Gastrocnemius medialis (tissue), 4 donors: Measurements from ENCODE around the gene VAV1. TPM values are rescaled to one million over a fixed set of nuclear protein-coding genes. Genes with fewer than 3 reads are reported as not detected.

Experiments used
- ATAC-seq, 2 donors: fragments of 150-250 bp; one replicate each; pipeline ENCODE4 v1.9.1; 2016
- DNase-seq, 2 donors: peaks; one replicate each; pipeline ENCODE4 v3.0.0-alpha.2; 2019
- H3K27ac ChIP-seq, 4 donors: fragments of 200-600 bp; sonication (generic); 1 replicate in 1 of 4; 2 replicates in 3 of 4; pipeline ENCODE4 v1.5.1; 2016 to 2018; ENCODE audit warnings: mild to moderate bottlenecking in 2 of 4, moderate library complexity in 1 of 4
- H3K27me3 ChIP-seq, 3 donors: fragments of 200-600 bp; sonication (generic) in 2 of 3; 1 replicate in 1 of 3; 2 replicates in 2 of 3; pipeline versions ENCODE4 v1.5.1 to v1.6.0; 2016 to 2019; ENCODE audit warnings: mild to moderate bottlenecking in 1 of 3, moderate library complexity in 1 of 3
- H3K36me3 ChIP-seq, 2 donors: fragments of 200-600 bp; sonication (generic) in 1 of 2; one replicate each; pipeline ENCODE4 v1.5.1; 2017 to 2018
- H3K4me1 ChIP-seq, 2 donors: fragments of 200-600 bp; sonication (generic) in 1 of 2; one replicate each; pipeline ENCODE4 v1.5.1; 2016 to 2017; ENCODE audit warnings: mild to moderate bottlenecking in 2 of 2
- H3K4me3 ChIP-seq, 4 donors: fragments of 200-600 bp; sonication (generic) in 3 of 4; 1 replicate in 1 of 4; 2 replicates in 3 of 4; pipeline ENCODE4 v1.5.1; 2016 to 2019; ENCODE audit warnings: mild to moderate bottlenecking in 2 of 4
- H3K9me3 ChIP-seq, 3 donors: fragments of 200-600 bp; sonication (generic) in 2 of 3; 1 replicate in 1 of 3; 2 replicates in 2 of 3; pipeline ENCODE4 v1.5.1; 2016 to 2019
- POLR2A ChIP-seq, 2 donors: fragments of 450-650 bp; IDR thresholded peaks; one replicate each; pipeline ENCODE4 v1.6.1; 2017; ENCODE audit warnings: antibody characterized with exemption in 2 of 2, mild to moderate bottlenecking in 2 of 2, moderate library complexity in 2 of 2
- in situ Hi-C, 4 donors: fragments of 200-750 bp; cut with MboI; loops; one replicate each; pipeline versions ENCODE4 v1.15.0 to v1.8.0; 2017; ENCODE audit warnings: low sequenced_read_pairs in 4 of 4
- intact Hi-C: fragments of 100-400 bp; cut with DNase I; formaldehyde crosslinking; loops from one replicate; pipeline ENCODE4 v1.15.1; 2023; ENCODE audit warnings: low total_unique reads
- total RNA-seq, 4 donors: library from RNA; depleted of rRNA; stranded (reverse); fragments of >200 nt; gene quantifications; one replicate each; pipeline versions ENCODE4 v1.1.0 to v1.2.3, GENCODE V29; 2016
- TF ChIP-seq, protein P1 (sequence below), 5 experiments: fragments of 450-650 bp in 3 of 5; fragments of 200-600 bp in 2 of 5; sonication (generic) in 2 of 5; IDR thresholded peaks in 4 of 5; conservative IDR thresholded peaks in 1 of 5; 1 replicate in 4 of 5; 2 replicates in 1 of 5; pipeline ENCODE4 v1.5.1; 2016 to 2019; ENCODE audit warnings: antibody characterized with exemption in 5 of 5, mild to moderate bottlenecking in 3 of 5, moderate library complexity in 3 of 5

The VAV1 gene
- total RNA-seq, 4 donors from 2014 or later = 0.63 to 1.8 (median 0.96) TPM

DNA sequence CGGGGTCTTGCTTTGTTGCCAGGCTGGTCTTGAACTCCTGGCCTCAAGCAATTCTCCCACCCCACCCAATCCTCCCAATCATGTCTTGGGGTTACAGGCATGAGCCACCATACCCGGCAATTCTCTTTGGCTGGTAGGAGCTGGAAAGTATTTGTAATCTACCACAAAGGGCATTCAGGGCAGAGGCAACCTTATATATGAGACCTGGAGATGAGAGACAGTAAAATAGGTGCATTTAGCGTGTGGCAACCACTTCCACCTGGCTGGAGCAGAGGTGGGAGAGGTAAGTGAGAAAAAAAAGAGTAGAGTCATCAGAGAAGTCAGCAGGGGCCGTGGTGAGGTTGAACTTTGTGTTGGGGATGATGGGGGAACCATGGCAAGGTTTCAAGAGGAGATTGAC is 36.8 kb downstream of the VAV1 start:
- H3K4me1 ChIP-seq = no peaks in the 10 kb centered on the region
- H3K27ac ChIP-seq = no peak overlapping the region
- H3K9me3 ChIP-seq = no peaks in the 10 kb centered on the region
- intact Hi-C loops (no loop called here), in situ Hi-C loops (no loop called here)
- TF ChIP-seq, protein P1, sequence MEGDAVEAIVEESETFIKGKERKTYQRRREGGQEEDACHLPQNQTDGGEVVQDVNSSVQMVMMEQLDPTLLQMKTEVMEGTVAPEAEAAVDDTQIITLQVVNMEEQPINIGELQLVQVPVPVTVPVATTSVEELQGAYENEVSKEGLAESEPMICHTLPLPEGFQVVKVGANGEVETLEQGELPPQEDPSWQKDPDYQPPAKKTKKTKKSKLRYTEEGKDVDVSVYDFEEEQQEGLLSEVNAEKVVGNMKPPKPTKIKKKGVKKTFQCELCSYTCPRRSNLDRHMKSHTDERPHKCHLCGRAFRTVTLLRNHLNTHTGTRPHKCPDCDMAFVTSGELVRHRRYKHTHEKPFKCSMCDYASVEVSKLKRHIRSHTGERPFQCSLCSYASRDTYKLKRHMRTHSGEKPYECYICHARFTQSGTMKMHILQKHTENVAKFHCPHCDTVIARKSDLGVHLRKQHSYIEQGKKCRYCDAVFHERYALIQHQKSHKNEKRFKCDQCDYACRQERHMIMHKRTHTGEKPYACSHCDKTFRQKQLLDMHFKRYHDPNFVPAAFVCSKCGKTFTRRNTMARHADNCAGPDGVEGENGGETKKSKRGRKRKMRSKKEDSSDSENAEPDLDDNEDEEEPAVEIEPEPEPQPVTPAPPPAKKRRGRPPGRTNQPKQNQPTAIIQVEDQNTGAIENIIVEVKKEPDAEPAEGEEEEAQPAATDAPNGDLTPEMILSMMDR (IDR thresholded peaks at IDR 0.05 in 4 of 5, conservative IDR thresholded peaks at IDR 0.05 in 1 of 5) = no peak
- no peak for TF ChIP-seq POLR2A (IDR thresholded peaks at IDR 0.05)
- H3K36me3 ChIP-seq = no peaks in the 10 kb centered on the region
- DNase-seq (no peak), ATAC-seq (no peak)
- H3K4me3 ChIP-seq = no peak overlapping the region
- no peaks in the 10 kb centered on the region for H3K27me3 ChIP-seq

DNA sequence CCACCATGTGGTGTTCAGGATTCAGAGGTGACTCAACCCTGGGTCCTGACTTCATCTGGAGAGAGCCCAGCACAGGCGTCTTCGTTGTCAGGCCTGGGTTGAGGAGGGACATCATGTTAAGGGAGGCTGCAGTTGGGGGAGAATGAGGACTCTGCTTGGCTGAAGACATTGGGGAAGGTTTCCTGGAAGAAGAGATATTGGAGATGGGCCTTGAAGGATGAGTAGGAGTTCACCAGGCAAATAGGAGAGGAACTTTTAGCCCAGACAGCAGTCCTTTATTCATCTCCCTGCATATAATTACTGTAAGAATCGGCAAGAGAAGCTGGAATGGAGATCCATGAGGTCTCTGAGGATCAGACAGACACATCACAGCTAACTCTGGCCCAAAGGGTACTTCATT is 38.9 kb downstream of the VAV1 start:
- no peaks in the 10 kb centered on the region for H3K27me3 ChIP-seq
- H3K9me3 ChIP-seq = no peaks in the 10 kb centered on the region
- DNase-seq (no peak), ATAC-seq (no peak)
- intact Hi-C loops (no loop called here), in situ Hi-C loops (no loop called here)
- TF ChIP-seq, protein P1 (IDR thresholded peaks at IDR 0.05 in 4 of 5, conservative IDR thresholded peaks at IDR 0.05 in 1 of 5) = no peak
- no peak for TF ChIP-seq POLR2A (IDR thresholded peaks at IDR 0.05)
- no peak overlapping the region for H3K4me3 ChIP-seq
- no peak overlapping the region for H3K27ac ChIP-seq
- no peaks in the 10 kb centered on the region for H3K4me1 ChIP-seq
- no peaks in the 10 kb centered on the region for H3K36me3 ChIP-seq

DNA sequence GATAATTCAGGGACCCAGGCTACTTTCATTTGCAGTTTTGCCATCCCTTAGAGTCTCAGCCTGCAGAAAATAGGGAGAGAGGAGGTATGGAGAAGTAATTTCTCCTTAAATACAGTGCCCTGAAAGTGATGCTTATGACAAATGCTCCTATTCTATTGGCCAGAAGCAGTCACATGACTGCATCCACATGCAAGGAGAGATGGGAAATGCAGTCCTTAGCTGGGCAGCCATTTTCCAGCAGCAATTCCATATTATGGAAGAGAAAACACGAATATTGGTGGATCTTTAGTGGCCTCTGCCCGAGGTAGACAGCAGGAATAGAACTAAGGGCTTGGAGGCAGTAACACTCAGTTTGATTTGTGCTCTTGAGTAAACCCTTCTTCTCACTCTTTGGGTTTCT is 39.4 kb downstream of the VAV1 start:
- in situ Hi-C loops = no loop called here
- Histone ChIP-seq H3K27me3 (no peaks in the 10 kb centered on the region), H3K36me3 (no peaks in the 10 kb centered on the region), H3K27ac (no peak overlapping the region), H3K4me3 (no peak overlapping the region), H3K9me3 (no peaks in the 10 kb centered on the region), H3K4me1 (no peaks in the 10 kb centered on the region)
- intact Hi-C loops = no loop called here
- DNase-seq (no peak), ATAC-seq (no peak)
- TF ChIP-seq POLR2A (IDR thresholded peaks at IDR 0.05) = no peak
- TF ChIP-seq, protein P1 (IDR thresholded peaks at IDR 0.05 in 4 of 5, conservative IDR thresholded peaks at IDR 0.05 in 1 of 5) = no peak

DNA sequence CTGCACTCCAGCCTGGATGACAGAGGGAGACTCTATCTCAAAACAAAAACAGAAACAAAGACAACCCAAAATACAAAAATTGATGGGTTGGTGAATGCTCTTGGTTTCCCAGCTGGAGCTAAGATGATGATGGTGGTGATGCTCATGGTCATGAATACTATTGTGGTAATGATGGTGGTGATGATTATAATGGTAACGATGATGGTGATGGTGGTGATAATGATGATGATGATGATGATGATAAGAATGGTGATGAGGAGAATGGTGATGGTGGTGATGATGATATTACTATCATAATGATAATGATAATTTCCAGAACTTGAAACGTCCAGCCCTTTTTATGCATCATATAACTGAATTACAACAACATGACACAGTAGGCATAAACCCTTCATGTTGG is 40.1 kb downstream of the VAV1 start:
- H3K4me3 ChIP-seq = no peak overlapping the region
- no peaks in the 10 kb centered on the region for H3K9me3 ChIP-seq
- no peak for ATAC-seq
- intact Hi-C loops = no loop called here
- no peak overlapping the region for H3K27ac ChIP-seq
- in situ Hi-C loops = no loop called here
- DNase-seq = no peak
- no peaks in the 10 kb centered on the region for H3K27me3 ChIP-seq
- no peaks in the 10 kb centered on the region for H3K4me1 ChIP-seq
- no peaks in the 10 kb centered on the region for H3K36me3 ChIP-seq
- no peak for TF ChIP-seq POLR2A (IDR thresholded peaks at IDR 0.05)
- TF ChIP-seq, protein P1 (IDR thresholded peaks at IDR 0.05 in 4 of 5, conservative IDR thresholded peaks at IDR 0.05 in 1 of 5) = no peak

DNA sequence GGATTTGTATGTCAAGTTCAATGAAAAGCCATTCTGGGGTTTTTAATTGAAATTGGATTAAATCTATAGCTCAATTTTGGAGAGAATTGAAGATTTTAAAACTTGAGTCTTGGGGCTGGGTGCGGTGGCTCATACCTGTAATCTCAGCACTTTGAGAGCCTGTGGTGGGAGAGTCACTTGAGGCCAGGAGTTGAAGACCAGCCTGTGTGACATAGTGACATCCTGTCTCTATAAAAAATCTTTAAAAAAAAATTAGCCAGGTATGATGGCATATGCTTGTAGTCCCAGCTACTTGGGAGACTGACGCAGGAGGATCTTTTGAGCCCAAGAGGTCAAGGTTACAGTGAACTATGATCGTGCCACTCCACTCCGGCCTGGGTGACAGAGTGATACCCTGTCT is 41.2 kb downstream of the VAV1 start:
- Histone ChIP-seq H3K4me3 (no peak overlapping the region), H3K27me3 (no peaks in the 10 kb centered on the region), H3K27ac (no peak overlapping the region), H3K4me1 (no peaks in the 10 kb centered on the region), H3K9me3 (no peaks in the 10 kb centered on the region), H3K36me3 (no peaks in the 10 kb centered on the region)
- in situ Hi-C loops (no loop called here), intact Hi-C loops (no loop called here)
- TF ChIP-seq, protein P1 (IDR thresholded peaks at IDR 0.05 in 4 of 5, conservative IDR thresholded peaks at IDR 0.05 in 1 of 5) = no peak
- TF ChIP-seq POLR2A (IDR thresholded peaks at IDR 0.05) = no peak
- no peak for ATAC-seq
- no peak for DNase-seq
